COLO668 (cell line): ENCODE data around the gene SFTPB.
"Not testable (repeated sequence)": the region's sequence is repeated elsewhere in the genome, so short reads cannot be mapped to it uniquely, and the experiment has no call there.

ENCODE experiments used
- DNase-seq: peaks from one replicate; lab custom pipeline; 2025; ENCODE audit not compliant: unreplicated experiment; lab: John Stamatoyannopoulos, UW

Gene SFTPB

DNA sequence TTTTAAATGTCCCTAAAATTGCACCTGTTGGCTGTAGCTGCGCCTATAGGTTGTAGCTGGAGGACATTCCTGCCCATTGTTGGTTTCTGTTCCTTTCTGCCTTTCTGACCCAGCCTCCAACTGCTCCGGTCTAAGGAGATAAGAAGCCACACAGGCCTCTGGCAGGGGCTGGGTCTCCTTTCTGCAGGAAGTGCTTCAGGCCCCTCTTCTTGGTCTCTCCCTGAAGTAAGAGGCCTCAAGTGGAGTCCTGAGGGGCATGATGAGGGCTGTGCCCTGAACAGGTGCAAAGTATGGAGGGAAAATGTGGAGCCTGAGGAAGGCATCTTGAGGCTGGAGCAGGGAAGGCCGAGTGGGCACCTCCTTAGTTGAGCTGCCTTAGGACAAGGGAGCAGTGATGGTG is 10.4 kb upstream of the SFTPB start:
- DNase-seq: no peak

- DNase-seq: no peak
Observed at GRCh38 chr2:85675866-85676548, 8.0 kb upstream of the SFTPB start.

GRCh38 chr2:85675427-85675826 is 7.4 kb upstream of the SFTPB start:
- DNase-seq: no peak

DNA sequence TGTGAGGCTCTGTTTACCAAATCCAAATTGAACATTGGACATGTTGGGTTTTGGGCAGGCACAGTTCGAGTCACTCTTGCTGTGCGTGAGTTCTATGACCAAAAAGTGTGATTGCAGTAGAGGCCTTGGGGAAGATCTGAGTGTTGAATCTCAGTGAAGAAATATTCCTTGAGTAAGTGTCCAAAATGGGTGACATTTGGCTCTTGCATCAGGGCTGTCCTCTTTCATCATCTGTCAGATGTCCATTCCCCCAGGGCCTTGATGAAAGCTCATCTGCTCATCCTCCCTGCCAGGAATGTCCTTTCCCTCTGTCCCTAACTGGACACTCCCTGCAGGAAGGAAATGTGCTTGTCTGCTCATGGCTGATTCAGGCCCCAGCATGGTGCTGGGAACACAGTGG is 6.4 kb upstream of the SFTPB start:
- no peak for DNase-seq

DNA sequence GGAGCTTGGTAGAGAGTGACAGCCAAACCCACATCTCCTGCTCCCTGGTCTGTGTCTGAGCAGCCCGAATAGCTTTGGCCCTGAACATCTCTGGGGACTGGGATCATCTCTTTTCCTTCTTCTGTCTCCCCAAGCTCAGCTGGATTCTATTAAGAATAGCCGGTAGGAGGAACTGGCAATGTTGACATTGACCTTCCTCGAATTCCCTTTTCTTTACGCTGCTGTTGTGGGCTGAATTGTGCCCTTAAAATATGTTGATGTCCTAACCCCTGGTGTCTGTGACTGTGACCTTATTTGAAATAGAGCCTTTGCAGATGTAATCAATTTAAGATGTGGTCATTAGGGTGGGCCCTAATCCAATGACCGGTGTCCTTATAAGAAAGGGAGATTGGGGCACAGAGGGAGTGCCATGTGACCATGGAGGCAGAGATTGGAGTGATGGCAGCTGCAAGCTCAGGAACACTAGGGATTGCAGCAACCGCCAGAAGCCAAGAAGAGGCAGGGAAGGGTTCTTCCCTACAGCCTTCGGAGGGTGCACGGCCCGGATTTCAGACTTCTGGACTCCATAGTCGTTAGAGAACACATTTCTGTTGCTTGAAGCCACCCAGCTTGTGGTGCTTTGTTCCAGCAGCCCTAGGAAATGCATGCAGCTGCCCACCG is 5.8 kb upstream of the SFTPB start:
- no peak for DNase-seq

GRCh38 chr2:85672456-85672855 is 4.5 kb upstream of the SFTPB start:
- no peak for DNase-seq

DNA sequence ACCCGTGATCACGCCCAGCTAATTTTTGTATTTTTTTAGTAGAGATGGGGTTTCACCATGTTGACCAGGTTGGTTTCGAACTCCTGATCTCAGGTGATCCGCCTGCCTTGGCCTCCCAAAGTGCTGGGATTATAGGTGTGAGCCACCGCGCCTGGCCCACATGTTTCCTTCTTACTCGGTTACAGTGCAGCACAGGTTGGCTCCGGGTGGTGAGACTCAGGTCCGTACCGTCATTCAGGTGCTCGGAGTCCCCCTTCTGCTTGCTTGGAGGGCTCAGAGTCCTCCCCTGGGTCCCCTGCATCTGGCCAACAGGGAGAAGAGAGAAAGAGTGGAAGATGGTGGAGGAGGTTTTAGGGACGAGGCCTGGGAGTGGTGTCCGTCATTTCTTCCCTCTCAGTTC is 2.4 kb upstream of the SFTPB start:
- not testable (repeated sequence) for DNase-seq

- no peak for DNase-seq
Observed at GRCh38 chr2:85669549-85669948, 1.6 kb upstream of the SFTPB start.

- DNase-seq: no peak
Observed at GRCh38 chr2:85668857-85669142, 801 bp upstream of the SFTPB start.

DNA sequence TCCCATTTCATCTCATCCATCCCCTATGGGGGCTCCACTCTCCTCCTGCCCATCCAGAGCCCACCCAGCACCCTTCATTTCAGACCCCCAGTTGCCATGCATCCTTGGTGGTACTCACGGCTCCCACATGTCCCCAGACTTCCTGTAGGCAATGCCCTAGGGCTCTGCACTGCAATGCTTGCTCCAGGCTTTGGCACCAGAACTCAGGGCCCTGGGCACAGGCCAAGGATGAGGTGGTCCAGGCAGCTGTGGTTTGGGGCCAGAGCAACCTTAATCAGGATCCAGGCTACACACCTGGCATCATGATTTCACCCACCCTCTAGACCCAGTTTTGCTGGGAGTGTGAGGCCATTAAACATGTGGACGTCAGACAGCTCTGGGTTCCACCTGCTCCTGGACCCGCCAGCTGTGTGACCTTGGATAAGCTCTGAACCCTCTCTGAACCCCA is 414 bp downstream of the SFTPB start:
- DNase-seq: no peak

- DNase-seq: no peak
Observed at GRCh38 chr2:85666435-85667316, 1.3 kb downstream of the SFTPB start.

GRCh38 chr2:85666016-85666415 is 2.0 kb downstream of the SFTPB start:
- no peak for DNase-seq

DNA sequence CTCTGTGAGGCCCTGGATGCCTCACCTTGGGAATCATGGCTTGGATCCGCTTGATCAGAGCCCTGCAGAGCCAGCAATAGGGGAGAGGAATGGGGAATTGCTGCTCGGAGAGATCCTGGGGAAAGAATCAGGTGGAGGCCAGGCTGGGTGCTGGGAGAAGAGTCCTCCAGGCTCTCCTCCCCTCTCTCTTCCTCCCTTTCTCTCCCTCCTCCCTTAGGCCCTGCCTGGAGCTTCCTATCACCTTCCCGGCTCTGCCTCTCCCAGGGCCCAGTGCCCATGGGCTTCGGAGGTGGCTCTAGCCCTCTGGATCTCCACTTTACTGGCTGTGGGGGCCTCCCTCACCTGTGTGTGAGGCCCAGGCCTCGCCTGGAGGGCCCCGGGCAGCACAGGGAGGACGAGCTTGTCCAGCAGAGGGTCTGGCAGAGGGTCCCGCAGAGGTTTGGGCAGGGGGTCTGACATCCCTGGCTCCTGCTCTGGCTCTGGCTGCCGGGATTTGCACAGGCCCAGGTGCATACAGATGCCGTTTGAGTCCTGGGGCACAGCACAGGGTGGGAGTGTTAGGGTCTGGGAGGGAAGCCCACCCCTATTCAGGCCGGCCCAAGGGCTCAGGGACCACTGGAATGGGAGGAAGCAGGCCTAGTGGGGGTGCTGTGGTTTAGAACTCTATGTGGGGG is 2.6 kb downstream of the SFTPB start:
- DNase-seq: no peak

- DNase-seq: no peak
Observed at GRCh38 chr2:85663594-85664565, 4.1 kb downstream of the SFTPB start.

DNA sequence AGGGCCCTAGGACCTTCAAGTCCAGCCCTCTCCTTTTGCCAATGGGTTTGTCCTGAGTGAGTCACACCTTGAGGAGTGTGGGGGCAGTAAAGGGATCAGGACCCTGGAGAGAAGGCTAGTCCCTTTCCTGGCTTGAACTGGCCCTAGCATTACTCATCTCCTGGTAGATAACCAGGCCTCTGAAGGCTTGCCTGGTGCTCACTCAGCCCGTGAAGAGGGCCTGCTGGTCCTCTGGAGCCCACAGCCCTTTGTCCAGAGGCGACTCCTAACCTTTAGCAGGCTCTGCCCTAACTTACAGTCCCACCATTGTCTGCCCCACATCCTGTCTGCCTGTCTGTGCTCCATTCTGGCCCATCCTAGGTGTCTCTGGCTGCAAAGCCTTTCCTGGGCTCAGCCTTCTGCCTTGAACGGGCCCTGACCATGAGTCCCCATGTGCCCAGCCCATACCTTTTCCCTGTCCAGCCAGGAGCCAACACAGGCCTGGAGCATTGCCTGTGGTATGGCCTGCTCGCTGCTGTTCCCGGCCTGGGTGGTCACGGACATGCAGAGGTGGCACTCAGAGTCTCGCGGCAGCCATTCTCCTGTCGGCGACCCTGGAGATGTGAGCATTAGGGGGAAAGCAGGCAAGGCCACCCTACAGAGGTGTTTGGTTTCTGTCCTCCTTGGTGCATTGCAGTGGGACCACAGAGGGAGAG is 5.0 kb downstream of the SFTPB start:
- DNase-seq: no peak

- no peak for DNase-seq
Observed at GRCh38 chr2:85661139-85661858, 6.7 kb downstream of the SFTPB start.

- DNase-seq: no peak
Observed at GRCh38 chr2:85660725-85661124, 7.3 kb downstream of the SFTPB start.

DNA sequence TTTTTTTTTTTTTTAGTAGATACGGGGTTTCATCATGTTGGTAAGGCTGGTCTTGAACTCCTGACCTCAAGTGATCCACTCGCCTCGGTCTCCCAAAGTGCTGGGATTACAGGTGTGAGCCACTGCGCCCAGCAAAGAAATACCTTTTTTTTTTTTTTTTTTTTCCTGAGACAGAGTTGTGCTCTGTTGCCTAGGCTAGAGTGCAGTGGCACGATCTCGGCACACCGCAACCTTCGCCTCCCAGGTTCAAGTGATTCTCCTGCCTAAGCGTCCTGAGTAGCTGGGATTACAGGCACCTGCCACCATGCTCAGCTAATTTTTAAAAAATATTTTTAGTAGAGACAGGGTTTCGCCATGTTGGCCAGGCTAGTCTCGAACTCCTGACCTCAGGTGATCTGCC is 7.7 kb downstream of the SFTPB start:
- DNase-seq: not testable (repeated sequence)

GRCh38 chr2:85659324-85659981 is 8.5 kb downstream of the SFTPB start:
- DNase-seq: no peak
